VCaP (cell line): ENCODE measurements around the gene CXCR3.
"Not testable (repeated sequence)": the region's sequence is repeated elsewhere in the genome, so short reads cannot be mapped to it uniquely, and the experiment has no call there.

Experiments
- H3K27ac ChIP-seq: fragments of 450-650 bp; 2 replicates; pipeline ENCODE4 v1.5.1; 2017
- TF ChIP-seq, protein P1 (sequence below): fragments of 450-650 bp; conservative IDR thresholded peaks from 2 replicates; pipeline ENCODE4 v1.5.1; 2017; ENCODE audit warnings: mild to moderate bottlenecking, moderate library complexity

The CXCR3 gene

DNA sequence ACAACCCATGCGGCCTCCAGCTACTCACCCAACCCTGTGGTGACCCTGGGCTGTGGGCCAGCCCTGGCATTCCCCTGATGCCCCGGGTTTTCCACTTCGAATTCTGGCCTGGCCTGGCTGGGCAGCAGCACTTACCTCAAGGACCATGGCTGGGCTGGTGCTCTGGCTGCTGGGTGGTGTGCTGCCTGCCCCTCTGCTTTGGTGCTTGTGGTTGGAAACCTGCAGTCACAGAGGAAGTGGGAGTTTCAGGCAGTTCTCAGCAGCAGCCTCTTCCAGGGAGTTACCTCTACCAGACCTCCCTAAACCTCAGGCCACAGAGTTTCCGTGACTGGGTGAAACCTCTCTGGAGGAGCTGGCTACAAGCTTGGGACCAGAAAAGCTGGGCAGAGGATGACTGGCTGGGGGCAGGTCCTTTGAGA, at the start of gene CXCR3:
CXCR3 (minus strand) TSS at position 209 of the 419 bp plus-strand sequence; CDS start at position 147, 62 bp downstream.
- H3K27ac ChIP-seq: no peak within 1 kb of the TSS
- TF ChIP-seq, protein P1, sequence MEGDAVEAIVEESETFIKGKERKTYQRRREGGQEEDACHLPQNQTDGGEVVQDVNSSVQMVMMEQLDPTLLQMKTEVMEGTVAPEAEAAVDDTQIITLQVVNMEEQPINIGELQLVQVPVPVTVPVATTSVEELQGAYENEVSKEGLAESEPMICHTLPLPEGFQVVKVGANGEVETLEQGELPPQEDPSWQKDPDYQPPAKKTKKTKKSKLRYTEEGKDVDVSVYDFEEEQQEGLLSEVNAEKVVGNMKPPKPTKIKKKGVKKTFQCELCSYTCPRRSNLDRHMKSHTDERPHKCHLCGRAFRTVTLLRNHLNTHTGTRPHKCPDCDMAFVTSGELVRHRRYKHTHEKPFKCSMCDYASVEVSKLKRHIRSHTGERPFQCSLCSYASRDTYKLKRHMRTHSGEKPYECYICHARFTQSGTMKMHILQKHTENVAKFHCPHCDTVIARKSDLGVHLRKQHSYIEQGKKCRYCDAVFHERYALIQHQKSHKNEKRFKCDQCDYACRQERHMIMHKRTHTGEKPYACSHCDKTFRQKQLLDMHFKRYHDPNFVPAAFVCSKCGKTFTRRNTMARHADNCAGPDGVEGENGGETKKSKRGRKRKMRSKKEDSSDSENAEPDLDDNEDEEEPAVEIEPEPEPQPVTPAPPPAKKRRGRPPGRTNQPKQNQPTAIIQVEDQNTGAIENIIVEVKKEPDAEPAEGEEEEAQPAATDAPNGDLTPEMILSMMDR: no peak

DNA sequence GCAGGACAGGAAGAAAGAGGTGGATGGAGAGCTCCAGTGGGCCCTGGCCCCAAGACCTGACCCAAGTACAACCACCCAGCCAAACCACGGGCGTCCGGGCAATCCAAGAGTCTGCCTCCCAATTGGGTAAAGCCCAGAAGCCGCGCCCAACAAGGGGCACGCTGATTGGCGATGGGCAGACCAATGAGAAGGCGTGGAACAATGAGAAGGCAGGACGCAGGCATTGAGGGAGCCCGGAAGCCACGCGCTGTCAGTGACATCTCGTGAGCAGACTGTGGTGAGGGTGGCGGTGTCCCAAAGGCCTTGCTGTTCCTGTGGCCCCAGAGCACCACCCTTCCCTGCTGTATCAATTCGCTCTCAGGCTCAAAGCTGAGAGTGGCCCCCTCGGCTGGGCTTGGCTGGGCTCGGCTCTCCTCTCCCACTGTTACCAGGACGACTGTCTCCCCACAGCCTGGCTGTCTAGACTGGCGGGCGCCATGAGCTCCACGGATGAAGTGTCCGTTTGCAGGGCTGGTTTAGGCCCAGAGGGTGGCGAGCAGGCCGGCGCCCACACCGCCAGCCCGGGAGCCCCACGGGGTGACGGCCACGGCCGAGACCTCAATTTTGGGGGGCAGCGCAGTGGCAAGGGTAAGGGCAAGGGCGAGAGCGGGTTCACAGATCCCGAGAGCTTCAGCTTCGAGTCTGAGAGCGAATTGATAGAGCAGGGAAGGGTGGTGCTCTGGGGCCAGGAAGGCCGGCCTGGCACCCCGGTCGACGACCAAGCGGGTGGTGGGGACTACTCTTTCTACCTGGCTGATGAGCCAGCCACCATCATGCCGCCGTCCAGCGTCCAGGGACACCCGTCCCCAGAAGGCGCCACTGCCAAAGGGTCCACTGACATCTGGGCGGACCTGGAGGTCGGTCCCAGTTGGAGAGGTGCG, 49.3 kb upstream of the CXCR3 start, which contains the start of gene LOC101059915:
LOC101059915 (plus strand) TSS at position 219 of the 920 bp plus-strand sequence.
- H3K27ac ChIP-seq: no peak within 1 kb of the TSS
- TF ChIP-seq, protein P1: no peak

DNA sequence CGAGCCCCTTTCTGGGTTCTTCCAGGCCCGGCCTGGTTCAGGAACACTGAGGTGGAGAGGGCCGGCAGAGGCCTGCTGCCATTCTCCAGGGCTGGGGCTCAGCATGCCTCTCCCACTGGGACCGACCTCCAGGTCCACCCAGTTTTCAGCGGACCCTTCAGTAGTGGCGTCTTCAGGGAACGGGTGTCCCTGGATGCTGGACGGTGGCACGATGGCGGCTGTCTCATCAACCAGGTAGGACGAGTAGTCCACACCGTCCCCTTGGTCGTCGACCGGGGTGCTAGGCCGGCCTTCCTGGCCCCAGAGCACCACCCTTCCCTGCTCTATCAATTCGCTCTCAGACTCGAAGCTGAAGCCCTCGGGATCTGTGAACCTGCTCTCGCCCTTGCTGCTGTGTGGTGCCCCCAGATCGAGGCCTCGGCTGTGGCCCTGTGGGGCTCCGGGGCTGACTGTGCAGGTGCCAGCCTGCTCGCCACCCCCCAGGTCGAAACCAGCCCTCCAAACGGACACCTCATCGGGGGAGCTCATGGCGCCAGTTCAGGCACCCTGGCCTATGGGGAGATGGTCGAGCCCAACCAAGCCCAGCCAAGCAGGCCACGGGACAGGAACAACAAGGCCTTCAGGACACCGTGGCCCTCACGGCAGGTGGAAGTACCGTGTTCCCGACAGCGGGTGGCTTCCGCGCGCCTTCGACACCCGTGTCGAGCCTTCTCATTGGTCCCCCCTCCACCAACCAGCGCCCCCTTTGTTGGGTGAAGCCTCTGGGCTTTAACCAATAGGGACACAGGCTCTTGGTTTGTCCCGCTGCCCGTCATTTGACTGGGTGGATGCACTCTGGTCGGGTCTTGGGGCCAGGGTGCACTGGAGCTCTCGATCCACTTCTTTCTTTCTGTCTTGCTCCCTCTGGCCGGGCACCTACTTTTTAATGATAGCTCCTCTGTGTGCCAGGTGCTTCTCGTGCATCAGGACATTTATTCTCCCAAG, 48.2 kb upstream of the CXCR3 start:
- H3K27ac ChIP-seq: no peak overlapping the region
- TF ChIP-seq, protein P1: no peak

DNA sequence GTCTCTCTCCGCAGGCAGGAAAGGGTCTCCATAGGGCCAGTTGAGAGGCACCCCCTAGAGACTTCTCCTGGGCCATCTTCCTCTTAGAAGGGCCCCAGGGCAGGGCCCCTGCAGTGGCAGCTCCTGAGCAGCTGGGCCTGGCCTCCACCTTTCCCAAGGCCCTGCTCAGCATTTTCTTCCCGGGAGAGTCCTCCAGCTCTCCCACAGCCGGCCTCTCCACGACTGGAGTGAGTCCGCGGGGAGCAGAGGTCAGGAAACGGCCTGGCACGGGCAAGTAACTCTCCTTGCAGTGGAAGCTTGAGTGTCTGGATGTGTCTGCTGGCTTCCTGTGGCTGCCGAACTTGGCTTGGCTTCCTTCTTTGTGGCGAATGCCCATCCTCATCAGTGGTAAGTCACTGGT, 47.4 kb upstream of the CXCR3 start:
- no peak overlapping the region for H3K27ac ChIP-seq

DNA sequence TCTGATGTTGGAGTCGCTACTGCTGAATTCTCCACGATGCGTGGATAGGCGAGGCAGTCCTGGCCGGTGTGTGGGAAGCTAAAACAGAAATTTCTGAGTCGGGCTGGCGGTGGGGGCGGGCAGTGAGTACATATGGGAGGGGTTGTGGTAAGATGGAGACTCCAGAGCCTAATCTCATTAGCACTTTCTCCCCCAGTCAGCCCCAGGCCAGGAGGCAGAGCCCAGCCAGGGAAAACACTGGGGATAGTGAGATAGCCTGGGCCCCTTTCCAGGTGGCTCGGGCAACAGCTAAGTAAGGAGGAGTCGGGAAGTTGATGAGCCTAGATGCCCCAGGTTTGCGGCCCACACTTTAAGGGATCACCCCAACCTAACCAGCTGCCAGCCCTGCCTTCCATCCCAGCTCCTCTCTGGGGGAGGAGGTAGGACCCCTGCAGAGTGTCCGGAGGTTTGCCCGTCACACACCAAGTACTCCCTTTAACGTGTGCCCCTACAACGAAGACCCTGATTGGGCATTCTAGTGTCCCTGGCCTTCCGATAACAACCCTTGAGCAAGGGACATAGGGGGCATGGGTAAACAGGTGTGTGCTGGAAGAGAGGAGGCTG, 46.7 kb upstream of the CXCR3 start:
- TF ChIP-seq, protein P1: no peak
- no peak overlapping the region for H3K27ac ChIP-seq

More for the DNA sequence above, 47.4 kb upstream of the CXCR3 start:
- TF ChIP-seq, protein P1: no peak

DNA sequence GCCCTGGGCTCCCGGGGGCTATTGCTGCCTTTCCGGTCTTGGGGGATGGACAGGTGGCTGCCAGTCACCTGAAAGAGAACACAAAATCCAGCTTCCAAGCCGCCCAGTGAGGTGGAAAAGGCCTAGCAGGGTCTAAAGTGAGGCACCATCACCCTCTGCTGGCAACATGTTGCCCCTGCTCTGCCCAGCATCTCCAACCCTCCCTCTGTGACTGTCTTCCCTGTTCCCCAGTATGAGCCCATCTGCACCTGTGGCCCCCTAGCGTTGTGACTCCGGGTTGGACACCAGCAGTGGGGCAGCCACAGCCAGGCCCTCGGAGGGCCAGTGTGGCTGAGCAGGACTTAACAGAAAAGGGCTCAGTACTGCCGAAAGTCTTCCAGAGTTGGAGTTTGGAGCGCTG, 45.9 kb upstream of the CXCR3 start:
- not testable (repeated sequence) for H3K27ac ChIP-seq

DNA sequence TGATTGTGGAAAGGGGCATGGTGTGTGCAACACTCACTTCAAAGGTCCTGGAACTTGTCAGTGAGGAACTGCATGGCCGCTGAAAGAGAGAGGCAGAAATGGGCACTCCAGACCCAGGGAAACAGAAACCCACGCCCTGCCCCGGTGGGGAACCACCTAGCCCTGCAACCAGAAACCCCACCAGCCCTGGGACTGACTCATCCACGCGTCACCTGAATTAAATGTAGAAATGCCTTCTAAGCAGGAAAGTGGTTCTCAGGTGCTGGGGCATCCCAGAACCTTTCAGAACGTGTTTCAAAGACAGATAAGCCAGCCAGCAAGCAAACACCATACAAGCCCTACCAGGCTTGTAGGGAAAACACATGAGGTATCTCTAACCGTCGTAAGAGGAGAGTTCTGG, 44.9 kb upstream of the CXCR3 start:
- not testable (repeated sequence) for H3K27ac ChIP-seq

More for the DNA sequence above, 45.9 kb upstream of the CXCR3 start:
- TF ChIP-seq, protein P1: peak; percentile 58

DNA sequence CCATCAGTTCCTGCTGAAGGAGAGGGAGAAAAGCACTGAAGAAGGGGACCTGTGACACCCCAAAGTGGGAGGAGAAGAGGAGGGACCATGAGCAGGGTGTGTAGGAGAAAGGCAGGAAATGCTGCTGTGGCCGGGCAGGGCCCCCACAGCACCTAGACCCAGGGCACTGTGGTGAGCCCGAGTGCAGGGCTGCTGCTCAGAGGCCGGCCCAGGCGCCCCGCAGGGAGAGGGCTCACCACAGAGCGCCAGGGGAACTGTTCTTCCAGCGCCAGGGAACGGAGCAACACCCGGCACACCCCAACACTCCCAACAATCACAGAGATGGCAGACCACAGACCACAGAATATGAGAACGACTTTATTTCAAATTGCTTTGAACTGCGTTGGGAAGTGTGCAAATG, 44.3 kb upstream of the CXCR3 start:
- not testable (repeated sequence) for H3K27ac ChIP-seq
